Thyroid gland (tissue), 4 donors: ENCODE measurements around the gene ATP1B2. TPM values are rescaled to one million over a fixed set of nuclear protein-coding genes. Genes with fewer than 3 reads are reported as not detected.

Experiments
- DNase-seq, 2 donors: peaks; one replicate each; pipeline ENCODE4 v3.0.0-alpha.2; 2019
- H3K27ac ChIP-seq, 3 donors: fragments of 200-600 bp; sonication (generic); 1 replicate in 2 of 3; 2 replicates in 1 of 3; pipeline ENCODE4 v1.5.1; 2016 to 2019; ENCODE audit warnings: mild to moderate bottlenecking in 1 of 3, moderate library complexity in 1 of 3
- H3K27me3 ChIP-seq: fragments of 200-600 bp; sonication (generic); one replicate; pipeline ENCODE4 v1.5.1; 2019
- H3K36me3 ChIP-seq, 2 donors: fragments of 200-600 bp; sonication (generic); one replicate each; pipeline ENCODE4 v1.5.1; 2016 to 2019
- H3K4me1 ChIP-seq, 2 donors: fragments of 200-600 bp; sonication (generic); one replicate each; pipeline ENCODE4 v1.5.1; 2017 to 2019
- H3K4me3 ChIP-seq, 3 donors: fragments of 200-600 bp; sonication (generic); replicated peaks in 1 of 3; 1 replicate in 2 of 3; 2 replicates in 1 of 3; pipeline ENCODE4 v1.5.1; 2016; ENCODE audit warnings: mild to moderate bottlenecking in 1 of 3
- H3K9me3 ChIP-seq: fragments of 200-600 bp; sonication (generic); one replicate; pipeline ENCODE4 v1.5.1; 2017
- POLR2A ChIP-seq, 2 donors: fragments of 450-650 bp; IDR thresholded peaks; one replicate each; pipeline ENCODE4 v1.6.1; 2017; ENCODE audit warnings: antibody characterized with exemption in 2 of 2, mild to moderate bottlenecking in 2 of 2, moderate library complexity in 1 of 2
- WGBS, 2 donors: methylation state at CpG; one replicate each; pipeline ENCODE4 v1.1.5; 2017; 5-methylcytosine and 5-hydroxymethylcytosine counted together
- intact Hi-C: fragments of 100-400 bp; cut with DNase I; formaldehyde crosslinking; loops from one replicate; pipeline ENCODE4 v1.15.1; 2023
- total RNA-seq, 4 donors: library from RNA; depleted of rRNA; stranded (reverse); fragments of >200 nt; gene quantifications; one replicate each; pipeline ENCODE4 v1.2.3, GENCODE V29; 2016
- TF ChIP-seq, protein P1 (sequence below), 6 experiments: fragments of 200-600 bp in 3 of 6; fragments of 450-650 bp in 3 of 6; sonication (generic) in 3 of 6; IDR thresholded peaks; one replicate each; pipeline ENCODE4 v1.5.1; 2016 to 2019; ENCODE audit warnings: antibody characterized with exemption in 6 of 6, mild to moderate bottlenecking in 2 of 6, inconsistent platforms in 1 of 6, moderate library complexity in 1 of 6

Gene ATP1B2, protein sequence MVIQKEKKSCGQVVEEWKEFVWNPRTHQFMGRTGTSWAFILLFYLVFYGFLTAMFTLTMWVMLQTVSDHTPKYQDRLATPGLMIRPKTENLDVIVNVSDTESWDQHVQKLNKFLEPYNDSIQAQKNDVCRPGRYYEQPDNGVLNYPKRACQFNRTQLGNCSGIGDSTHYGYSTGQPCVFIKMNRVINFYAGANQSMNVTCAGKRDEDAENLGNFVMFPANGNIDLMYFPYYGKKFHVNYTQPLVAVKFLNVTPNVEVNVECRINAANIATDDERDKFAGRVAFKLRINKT
- 1 to 10 TPM in 2 of 4 donors, under 1 TPM in 2; 0.40 to 1.7 (median 0.90) TPM for total RNA-seq

DNA sequence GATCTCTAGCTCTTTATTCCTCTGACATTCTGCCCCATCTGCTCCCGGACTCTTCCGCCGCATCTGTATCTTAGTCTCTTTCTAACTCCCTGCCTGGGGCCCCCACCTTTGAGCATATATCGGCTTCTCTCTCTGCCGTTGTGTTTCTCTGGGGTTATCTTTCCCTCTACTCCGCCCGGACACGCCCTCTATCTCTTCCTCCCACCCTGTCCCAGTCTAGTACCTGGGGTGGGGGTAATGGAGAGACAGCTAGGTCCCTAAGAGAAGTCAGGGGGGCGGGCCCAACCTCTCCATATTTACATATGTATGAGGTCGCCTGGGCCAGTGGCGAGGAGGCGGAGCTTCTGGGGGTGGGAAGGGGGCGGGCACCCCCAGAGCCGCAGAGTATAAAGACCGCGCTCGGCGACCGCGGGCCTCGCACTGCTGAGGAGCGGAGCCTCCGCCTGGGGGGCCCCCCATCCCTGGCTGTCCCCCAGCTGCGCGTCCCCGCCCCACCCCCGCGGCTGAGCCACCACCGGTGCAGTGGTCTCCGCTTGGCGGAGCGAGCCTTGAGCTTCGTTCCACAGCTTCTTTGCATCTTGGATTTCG, at the start of gene ATP1B2:
Gene ATP1B2, plus strand, starts transcription at position 418 of the 588 bp plus-strand sequence. CDS start 593 bp downstream, outside the sequence.
- Histone ChIP-seq H3K4me1 (peaks cover 17 to 20% of the 10 kb centered on the region in 2 donors), H3K36me3 (no peaks in the 10 kb centered on the region), H3K27me3 (no peaks in the 10 kb centered on the region), H3K4me3 (peak within 1 kb of the TSS; percentile 11 to 44 (median 15)), H3K27ac (peak within 1 kb of the TSS in 2 of 3 donors; percentile 20 to 50), H3K9me3 (no peaks in the 10 kb centered on the region)
- intact Hi-C loops: no loop called here
- peak; percentile 75 to 85 for DNase-seq
- WGBS, 2 donors: 3 to 4% methylated on average over 10 to 22 of the region's 34 CpGs
- no peak for TF ChIP-seq POLR2A (IDR thresholded peaks at IDR 0.05)
- TF ChIP-seq, protein P1, sequence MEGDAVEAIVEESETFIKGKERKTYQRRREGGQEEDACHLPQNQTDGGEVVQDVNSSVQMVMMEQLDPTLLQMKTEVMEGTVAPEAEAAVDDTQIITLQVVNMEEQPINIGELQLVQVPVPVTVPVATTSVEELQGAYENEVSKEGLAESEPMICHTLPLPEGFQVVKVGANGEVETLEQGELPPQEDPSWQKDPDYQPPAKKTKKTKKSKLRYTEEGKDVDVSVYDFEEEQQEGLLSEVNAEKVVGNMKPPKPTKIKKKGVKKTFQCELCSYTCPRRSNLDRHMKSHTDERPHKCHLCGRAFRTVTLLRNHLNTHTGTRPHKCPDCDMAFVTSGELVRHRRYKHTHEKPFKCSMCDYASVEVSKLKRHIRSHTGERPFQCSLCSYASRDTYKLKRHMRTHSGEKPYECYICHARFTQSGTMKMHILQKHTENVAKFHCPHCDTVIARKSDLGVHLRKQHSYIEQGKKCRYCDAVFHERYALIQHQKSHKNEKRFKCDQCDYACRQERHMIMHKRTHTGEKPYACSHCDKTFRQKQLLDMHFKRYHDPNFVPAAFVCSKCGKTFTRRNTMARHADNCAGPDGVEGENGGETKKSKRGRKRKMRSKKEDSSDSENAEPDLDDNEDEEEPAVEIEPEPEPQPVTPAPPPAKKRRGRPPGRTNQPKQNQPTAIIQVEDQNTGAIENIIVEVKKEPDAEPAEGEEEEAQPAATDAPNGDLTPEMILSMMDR (IDR thresholded peaks at IDR 0.05): no peak

DNA sequence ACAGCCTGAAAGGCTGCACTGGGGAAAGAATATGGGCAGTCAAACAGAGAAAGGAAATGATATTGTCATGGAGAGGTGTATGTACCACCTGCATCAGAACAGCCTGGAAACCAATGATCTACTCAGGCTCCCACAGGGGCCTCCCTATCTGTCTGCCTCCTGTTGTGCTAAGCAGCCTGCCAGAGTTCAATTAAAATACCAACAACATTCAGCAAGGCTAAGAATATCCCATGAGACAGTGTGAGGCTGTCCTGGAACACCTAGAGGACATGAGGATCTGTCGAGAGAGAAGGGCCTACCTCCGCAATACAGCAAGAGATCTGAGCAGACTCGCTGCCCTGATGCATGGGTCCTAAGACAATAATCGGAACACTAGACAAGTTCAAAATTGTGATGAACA, 44.4 kb upstream of the ATP1B2 start:
- intact Hi-C loops: no loop called here
- Histone ChIP-seq H3K4me1 (peaks cover under 1% of the 10 kb centered on the region in 2 donors), H3K27ac (no peak overlapping the region), H3K36me3 (peaks cover 29 to 38% of the 10 kb centered on the region in 2 donors), H3K27me3 (no peaks in the 10 kb centered on the region), H3K9me3 (no peaks in the 10 kb centered on the region), H3K4me3 (no peak overlapping the region)
- no peak for DNase-seq
- TF ChIP-seq, protein P1 (IDR thresholded peaks at IDR 0.05): no peak
- TF ChIP-seq POLR2A (IDR thresholded peaks at IDR 0.05): no peak
- 95 to 98% methylated on average over 4 of the region's 4 CpGs for WGBS, 2 donors

DNA sequence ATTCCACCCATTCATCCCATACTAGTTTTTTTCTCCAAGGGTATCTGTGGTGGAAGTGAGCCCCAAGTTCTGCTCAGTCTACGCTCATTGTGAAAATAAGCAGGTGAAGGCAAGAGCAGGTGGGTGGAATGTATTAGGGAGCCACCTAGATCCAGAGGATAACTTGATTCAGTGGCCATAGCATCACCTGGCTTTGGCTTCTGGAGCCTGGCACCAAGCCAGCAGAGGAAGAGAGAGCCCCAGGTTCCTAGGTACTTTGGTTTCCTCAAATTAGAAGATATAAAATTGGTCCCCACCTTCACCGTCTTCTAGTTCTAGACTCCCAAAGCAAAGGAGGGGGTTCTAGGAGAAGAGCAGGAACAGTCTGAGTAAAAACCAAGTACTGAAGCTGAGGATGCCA, 40.1 kb upstream of the ATP1B2 start:
- H3K9me3 ChIP-seq: no peaks in the 10 kb centered on the region
- no peak overlapping the region for H3K27ac ChIP-seq
- no peaks in the 10 kb centered on the region for H3K27me3 ChIP-seq
- intact Hi-C loops: no loop called here
- peaks cover 26 to 29% of the 10 kb centered on the region in 2 donors for H3K4me1 ChIP-seq
- WGBS, 2 donors: 94 to 98% methylated on average over 2 of the region's 2 CpGs
- no peak overlapping the region for H3K4me3 ChIP-seq
- no peaks in the 10 kb centered on the region for H3K36me3 ChIP-seq
- DNase-seq: no peak
- TF ChIP-seq POLR2A (IDR thresholded peaks at IDR 0.05): no peak
- TF ChIP-seq, protein P1 (IDR thresholded peaks at IDR 0.05): no peak

DNA sequence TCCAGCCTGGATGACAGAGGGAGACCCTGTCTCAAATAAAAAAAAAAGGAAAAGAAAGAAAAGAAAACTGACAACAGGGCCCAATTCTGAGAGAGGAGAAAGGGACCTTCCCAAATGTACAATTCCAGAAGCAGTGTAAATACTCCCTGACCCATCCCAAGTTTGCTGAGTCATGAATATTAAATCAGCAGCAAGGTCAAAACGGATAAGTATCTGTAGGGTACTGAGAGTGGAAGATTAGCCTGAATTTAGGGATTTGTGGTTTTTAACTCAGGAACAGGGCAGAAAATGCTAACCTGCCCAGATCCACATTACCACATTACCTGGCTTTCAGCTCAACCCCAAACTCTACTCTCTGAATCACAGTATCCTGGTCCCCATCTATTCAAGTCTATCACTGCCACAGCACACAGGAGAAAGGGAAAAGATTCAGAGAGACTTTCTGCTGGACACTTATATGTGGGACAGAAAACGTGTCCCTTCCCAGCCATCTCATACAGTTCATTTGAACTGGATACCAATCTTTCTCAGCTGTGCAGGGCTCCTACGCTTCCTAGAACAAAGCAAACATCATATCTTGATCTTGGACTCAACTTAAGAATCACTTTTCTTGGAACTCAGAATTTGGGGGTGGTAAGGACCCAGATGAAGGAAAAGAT, 39.0 kb upstream of the ATP1B2 start:
- no peak for DNase-seq
- TF ChIP-seq POLR2A (IDR thresholded peaks at IDR 0.05): no peak
- TF ChIP-seq, protein P1 (IDR thresholded peaks at IDR 0.05): no peak
- H3K27me3 ChIP-seq: no peaks in the 10 kb centered on the region
- WGBS, 2 donors: 69 to 88% methylated on average over 3 of the region's 3 CpGs
- peaks cover 26 to 30% of the 10 kb centered on the region in 2 donors for H3K4me1 ChIP-seq
- no peaks in the 10 kb centered on the region for H3K9me3 ChIP-seq
- H3K27ac ChIP-seq: no peak overlapping the region
- no peaks in the 10 kb centered on the region for H3K36me3 ChIP-seq
- H3K4me3 ChIP-seq: no peak overlapping the region
- intact Hi-C loops: no loop called here

DNA sequence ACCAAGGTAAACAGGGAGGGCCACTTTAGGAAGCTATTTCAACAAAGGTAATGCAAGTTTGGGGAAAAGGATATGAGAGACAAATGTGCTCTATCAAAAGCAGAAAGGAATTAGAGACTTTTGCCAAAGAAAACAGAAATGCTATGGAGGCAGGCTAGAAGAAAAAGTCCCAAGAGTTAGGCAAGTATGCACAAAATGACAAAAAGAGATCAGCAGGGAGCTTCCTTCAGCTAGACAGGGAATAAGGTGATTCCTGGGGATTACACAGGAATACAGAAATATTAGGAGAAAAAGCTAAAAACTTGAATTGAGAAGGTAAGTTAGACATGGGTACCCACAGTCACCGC, 38.5 kb upstream of the ATP1B2 start:
- intact Hi-C loops: no loop called here
- WGBS, 2 donors: 96% methylated on average over 1 of the region's 1 CpG
- TF ChIP-seq POLR2A (IDR thresholded peaks at IDR 0.05): no peak
- TF ChIP-seq, protein P1 (IDR thresholded peaks at IDR 0.05): no peak
- H3K9me3 ChIP-seq: no peaks in the 10 kb centered on the region
- H3K27ac ChIP-seq: no peak overlapping the region
- DNase-seq: no peak
- H3K4me3 ChIP-seq: no peak overlapping the region
- no peaks in the 10 kb centered on the region for H3K36me3 ChIP-seq
- no peaks in the 10 kb centered on the region for H3K27me3 ChIP-seq
- peaks cover 26 to 30% of the 10 kb centered on the region in 2 donors for H3K4me1 ChIP-seq
